Measurements from ENCODE around the gene NOL4L.

Gene NOL4L

DNA sequence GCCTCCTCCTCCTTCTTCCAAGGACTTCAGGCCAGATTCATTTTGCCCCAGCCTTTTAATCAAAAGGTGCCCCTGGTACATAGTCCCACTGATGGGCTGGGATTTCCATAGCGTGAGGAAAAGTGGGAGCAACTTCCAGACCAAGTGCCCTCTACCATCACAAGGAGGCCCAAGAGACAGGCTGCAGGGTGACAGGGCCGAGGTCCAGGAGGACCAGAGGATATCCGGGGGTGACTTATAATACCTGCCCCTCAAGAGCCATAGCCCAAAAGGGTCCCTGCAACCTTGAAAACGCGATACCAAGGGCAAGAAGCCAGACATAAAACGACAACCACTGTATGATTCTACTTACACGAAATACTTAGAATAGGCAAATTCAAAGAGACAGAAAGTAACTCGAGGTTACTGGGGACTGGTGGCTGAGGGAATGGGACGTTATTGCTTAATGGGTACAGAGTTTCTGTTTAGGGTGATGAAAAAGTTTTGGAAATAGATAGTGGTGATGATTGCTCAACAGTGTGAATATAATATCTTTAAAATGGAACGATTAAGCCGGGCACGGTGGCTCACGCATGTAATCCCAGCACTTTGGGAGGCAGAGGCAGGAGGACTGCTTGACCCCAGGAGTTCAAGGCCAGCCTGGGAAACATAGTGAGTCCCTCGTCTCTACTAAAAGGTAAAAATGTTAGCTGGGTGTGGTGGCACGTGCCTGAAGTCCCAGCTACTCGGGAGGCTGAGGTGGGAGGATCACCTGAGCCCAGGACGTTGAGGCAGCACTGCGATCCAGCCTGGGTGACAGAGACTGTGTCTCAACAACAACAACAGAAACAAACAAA lies 71.9 kb downstream of the NOL4L start:
- H3K27me3 Mint-ChIP-seq (ENCODE audit: low read depth, poor library complexity) = peaks cover 11% of the 10 kb centered on the region
- H3K4me1 Mint-ChIP-seq = peaks cover 82% of the 10 kb centered on the region
- no peak overlapping the region for H3K4me3 Mint-ChIP-seq
- no peak for DNase-seq
- no peaks in the 10 kb centered on the region for H3K9me3 Mint-ChIP-seq
- H3K36me3 Mint-ChIP-seq (ENCODE audit: low read depth) = peaks cover 52% of the 10 kb centered on the region
- no peak overlapping the region for H3K27ac Mint-ChIP-seq
- TF ChIP-seq, protein P1, sequence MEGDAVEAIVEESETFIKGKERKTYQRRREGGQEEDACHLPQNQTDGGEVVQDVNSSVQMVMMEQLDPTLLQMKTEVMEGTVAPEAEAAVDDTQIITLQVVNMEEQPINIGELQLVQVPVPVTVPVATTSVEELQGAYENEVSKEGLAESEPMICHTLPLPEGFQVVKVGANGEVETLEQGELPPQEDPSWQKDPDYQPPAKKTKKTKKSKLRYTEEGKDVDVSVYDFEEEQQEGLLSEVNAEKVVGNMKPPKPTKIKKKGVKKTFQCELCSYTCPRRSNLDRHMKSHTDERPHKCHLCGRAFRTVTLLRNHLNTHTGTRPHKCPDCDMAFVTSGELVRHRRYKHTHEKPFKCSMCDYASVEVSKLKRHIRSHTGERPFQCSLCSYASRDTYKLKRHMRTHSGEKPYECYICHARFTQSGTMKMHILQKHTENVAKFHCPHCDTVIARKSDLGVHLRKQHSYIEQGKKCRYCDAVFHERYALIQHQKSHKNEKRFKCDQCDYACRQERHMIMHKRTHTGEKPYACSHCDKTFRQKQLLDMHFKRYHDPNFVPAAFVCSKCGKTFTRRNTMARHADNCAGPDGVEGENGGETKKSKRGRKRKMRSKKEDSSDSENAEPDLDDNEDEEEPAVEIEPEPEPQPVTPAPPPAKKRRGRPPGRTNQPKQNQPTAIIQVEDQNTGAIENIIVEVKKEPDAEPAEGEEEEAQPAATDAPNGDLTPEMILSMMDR (IDR thresholded peaks at IDR 0.05) = no peak

DNA sequence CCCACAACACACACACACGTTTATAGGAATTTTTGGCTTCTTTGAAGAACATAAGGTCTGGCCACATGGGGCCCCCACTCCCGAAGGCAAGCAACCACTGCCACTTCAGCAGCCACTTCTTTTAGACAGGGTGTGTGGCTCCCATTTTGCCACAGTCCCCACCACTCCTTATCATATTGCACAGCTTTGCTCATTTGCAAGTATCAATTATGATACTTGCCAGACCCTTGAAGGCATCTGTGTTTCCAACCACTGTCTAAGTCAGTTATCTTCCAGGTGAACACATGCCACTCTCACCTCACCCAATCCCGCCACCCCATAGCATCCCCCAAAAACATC lies 73.1 kb downstream of the NOL4L start:
- H3K27me3 Mint-ChIP-seq (ENCODE audit: low read depth, poor library complexity) = peaks cover 11% of the 10 kb centered on the region
- H3K4me3 Mint-ChIP-seq = no peak overlapping the region
- TF ChIP-seq, protein P1 (IDR thresholded peaks at IDR 0.05) = no peak

DNA sequence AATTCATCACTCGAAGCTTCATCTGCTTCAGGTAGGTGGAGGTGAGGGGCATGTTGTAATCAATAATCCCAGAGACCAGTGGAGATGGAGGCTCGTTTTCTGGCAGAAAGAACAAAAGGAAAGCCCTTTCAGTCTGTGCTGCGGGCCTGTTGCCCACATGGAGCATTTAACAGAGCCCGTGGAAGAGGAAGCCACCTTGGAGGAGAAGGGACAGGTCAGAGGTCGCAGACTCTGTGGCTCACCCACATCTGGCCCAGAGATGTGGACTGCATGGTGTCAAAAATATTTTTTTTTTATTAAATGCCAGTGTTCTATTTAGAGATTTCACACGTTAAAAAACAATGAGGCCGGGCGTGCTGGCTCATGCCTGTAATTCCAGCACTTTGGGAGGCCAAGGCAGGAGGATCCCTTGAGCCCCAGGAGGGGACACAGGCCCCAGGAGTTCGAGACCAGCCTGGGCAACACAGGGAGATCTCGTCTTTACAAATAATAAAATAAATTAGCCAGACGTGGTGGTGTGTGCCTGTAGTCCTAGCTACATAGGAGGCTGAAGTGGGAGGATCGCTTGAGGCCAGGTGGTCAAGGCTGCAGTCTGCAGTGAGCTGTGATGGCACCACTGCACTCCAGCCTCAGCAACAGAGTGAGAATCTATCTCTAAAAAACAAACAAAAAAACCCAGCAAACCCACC lies 73.6 kb downstream of the NOL4L start:
- peak overlapping the region; percentile 44 for H3K4me3 Mint-ChIP-seq

More for the DNA sequence above, 73.1 kb downstream of the NOL4L start:
- no peak for DNase-seq
- Mint-ChIP-seq H3K27ac (no peak overlapping the region), H3K9me3 (no peaks in the 10 kb centered on the region), H3K4me1 (peaks cover 77% of the 10 kb centered on the region), H3K36me3 (ENCODE audit: low read depth) (peaks cover 52% of the 10 kb centered on the region)

DNA sequence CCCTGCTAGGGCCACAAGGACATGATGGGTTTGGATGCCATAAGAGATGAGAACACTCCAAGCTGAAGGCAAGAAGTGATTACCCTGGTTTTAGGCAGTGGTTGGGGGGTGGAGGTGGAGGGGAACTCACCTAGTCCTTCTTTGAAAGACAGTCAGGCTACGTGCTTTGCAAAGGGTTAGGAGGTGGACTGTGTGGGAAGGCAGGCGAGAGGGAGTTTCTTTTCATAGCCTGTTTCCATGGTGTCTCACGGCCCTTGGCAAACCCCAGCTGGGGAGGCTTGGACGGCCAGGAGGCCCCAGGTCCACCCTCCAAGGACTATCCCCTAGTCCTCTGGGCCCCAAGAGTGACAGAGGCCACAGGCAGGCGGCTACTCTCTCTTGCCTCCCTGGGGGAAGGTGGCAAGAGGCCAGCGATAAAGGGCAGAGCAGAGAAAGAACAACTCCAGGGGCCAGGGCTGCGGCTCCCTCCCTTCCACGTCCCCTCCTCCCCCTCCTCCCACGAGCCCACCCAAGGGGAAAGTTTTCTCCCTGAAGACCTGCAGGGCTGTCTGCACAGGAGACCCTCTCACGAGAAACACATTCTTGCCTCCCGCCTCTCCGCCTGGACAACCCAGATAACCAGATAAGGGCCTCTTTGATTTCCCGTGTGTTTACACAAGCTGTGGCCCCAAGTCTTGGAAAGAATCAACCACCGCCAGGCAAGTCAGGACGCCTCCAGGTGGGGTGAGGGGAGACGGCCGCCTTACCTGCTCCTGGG lies 74.4 kb downstream of the NOL4L start:
- TF ChIP-seq, protein P1 (IDR thresholded peaks at IDR 0.05) = no peak

More for the DNA sequence above, 73.6 kb downstream of the NOL4L start:
- peaks cover 77% of the 10 kb centered on the region for H3K4me1 Mint-ChIP-seq
- no peak for DNase-seq
- H3K36me3 Mint-ChIP-seq (ENCODE audit: low read depth) = peaks cover 50% of the 10 kb centered on the region
- H3K27me3 Mint-ChIP-seq (ENCODE audit: low read depth, poor library complexity) = peaks cover 11% of the 10 kb centered on the region
- H3K9me3 Mint-ChIP-seq = no peaks in the 10 kb centered on the region
- peak overlapping the region; percentile 93 for H3K27ac Mint-ChIP-seq
- TF ChIP-seq, protein P1 (IDR thresholded peaks at IDR 0.05) = no peak

DNA sequence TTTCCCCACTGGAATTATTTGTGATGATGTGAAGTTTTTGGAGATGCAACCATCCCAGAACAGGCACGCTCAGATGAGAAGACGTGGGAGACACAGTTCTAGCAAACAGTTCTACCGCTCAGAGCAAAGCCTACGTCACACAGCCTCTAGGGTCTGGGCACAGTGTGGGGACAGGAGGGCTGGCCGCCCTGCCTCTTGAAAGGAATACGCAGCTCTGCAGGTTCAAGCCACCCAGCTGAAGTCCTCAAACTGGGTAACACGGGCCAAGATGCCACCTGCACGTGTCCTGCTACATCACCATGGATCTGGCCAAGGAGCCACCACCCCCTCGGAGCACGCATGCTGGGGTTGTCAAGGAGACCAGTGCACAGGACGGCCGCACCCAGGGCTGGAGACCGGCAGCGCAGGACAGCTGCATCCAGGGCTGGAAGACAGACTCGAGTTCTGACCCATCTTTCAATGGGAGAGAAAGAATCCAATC lies 75.0 kb downstream of the NOL4L start:
- peak overlapping the region; percentile 61 for H3K4me3 Mint-ChIP-seq
- TF ChIP-seq, protein P1 (IDR thresholded peaks at IDR 0.05) = no peak

More for the DNA sequence above, 74.4 kb downstream of the NOL4L start:
- Mint-ChIP-seq H3K27ac (peak overlapping the region; percentile 93), H3K36me3 (ENCODE audit: low read depth) (peaks cover 42% of the 10 kb centered on the region), H3K4me1 (peaks cover 72% of the 10 kb centered on the region), H3K4me3 (peak overlapping the region; percentile 44), H3K9me3 (no peaks in the 10 kb centered on the region), H3K27me3 (ENCODE audit: low read depth, poor library complexity) (peaks cover 11% of the 10 kb centered on the region)
- DNase-seq = peak; percentile 61

More for the DNA sequence above, 75.0 kb downstream of the NOL4L start:
- Mint-ChIP-seq H3K27ac (peak overlapping the region; percentile 75), H3K4me1 (peaks cover 70% of the 10 kb centered on the region), H3K36me3 (ENCODE audit: low read depth) (peaks cover 36% of the 10 kb centered on the region), H3K9me3 (no peaks in the 10 kb centered on the region), H3K27me3 (ENCODE audit: low read depth, poor library complexity) (peaks cover 14% of the 10 kb centered on the region)
- DNase-seq = no peak

Measured in nephron progenitor cell (in vitro differentiated cells).